KMS-11 (cell line): Measurements from ENCODE around the gene RBM4B.

Experiments used
- H2AFZ ChIP-seq: fragments of 200-600 bp; sonication (generic); 2 replicates; pipeline ENCODE4 v1.6.1; 2016; ENCODE audit warnings: antibody characterized with exemption, mixed run types, low read depth
- H3K27ac ChIP-seq: fragments of 200-600 bp; sonication (generic); 2 replicates; pipeline ENCODE4 v1.6.1; 2016; ENCODE audit warnings: mild to moderate bottlenecking, mixed run types
- H3K27me3 ChIP-seq: fragments of 200-600 bp; sonication (generic); 2 replicates; pipeline ENCODE4 v1.6.1; 2017; ENCODE audit warnings: mild to moderate bottlenecking, low read depth, mixed run types, moderate library complexity; ENCODE audit not compliant: insufficient read depth
- H3K36me3 ChIP-seq: fragments of 200-600 bp; sonication (generic); 2 replicates; pipeline ENCODE4 v1.6.1; 2017; ENCODE audit warnings: mild to moderate bottlenecking, mixed run types; ENCODE audit not compliant: insufficient read depth
- H3K4me1 ChIP-seq: fragments of 200-600 bp; sonication (generic); 2 replicates; pipeline ENCODE4 v1.6.1; 2016; ENCODE audit warnings: mild to moderate bottlenecking, low read depth, mixed run types; ENCODE audit not compliant: poor library complexity, severe bottlenecking
- H3K4me2 ChIP-seq: fragments of 200-600 bp; sonication (generic); 2 replicates; pipeline ENCODE4 v1.7.0; 2016; ENCODE audit warnings: mild to moderate bottlenecking, mixed run types
- H3K4me3 ChIP-seq: fragments of 200-600 bp; sonication (generic); IDR thresholded peaks from 2 replicates; pipeline ENCODE4 v1.6.1; 2017; ENCODE audit warnings: low read depth, low read length, mixed read lengths; ENCODE audit not compliant: insufficient read depth
- H3K79me2 ChIP-seq: fragments of 200-600 bp; sonication (generic); 2 replicates; pipeline ENCODE4 v1.6.1; 2016; ENCODE audit warnings: low read depth, mixed run types; ENCODE audit not compliant: insufficient read depth
- H3K9ac ChIP-seq: fragments of 200-600 bp; sonication (generic); 2 replicates; pipeline ENCODE4 v1.6.1; 2016; ENCODE audit warnings: mild to moderate bottlenecking, mixed run types
- H4K20me1 ChIP-seq: fragments of 200-600 bp; sonication (generic); 2 replicates; pipeline ENCODE4 v1.6.1; 2016; ENCODE audit warnings: mild to moderate bottlenecking, mixed run types; ENCODE audit not compliant: insufficient read depth
- TF ChIP-seq, protein P1 (sequence below): fragments of 200-600 bp; sonication (generic); conservative IDR thresholded peaks from 2 replicates; pipeline ENCODE4 v1.6.1; 2017; ENCODE audit warnings: low read depth, mild to moderate bottlenecking, antibody characterized with exemption, low read length, moderate library complexity, mixed read lengths

Gene RBM4B

GRCh38 chr11:66686801-66687750 lies 9.4 kb upstream of the RBM4B start:
- Histone ChIP-seq H3K79me2 (no peaks in the 10 kb centered on the region), H3K27ac (no peak overlapping the region), H3K27me3 (no peaks in the 10 kb centered on the region), H4K20me1 (no peaks in the 10 kb centered on the region), H3K4me1 (no peaks in the 10 kb centered on the region), H2AFZ (no peak overlapping the region), H3K4me2 (no peak overlapping the region), H3K9ac (no peak overlapping the region), H3K36me3 (no peaks in the 10 kb centered on the region), H3K4me3 (no peak overlapping the region)
- TF ChIP-seq, protein P1, sequence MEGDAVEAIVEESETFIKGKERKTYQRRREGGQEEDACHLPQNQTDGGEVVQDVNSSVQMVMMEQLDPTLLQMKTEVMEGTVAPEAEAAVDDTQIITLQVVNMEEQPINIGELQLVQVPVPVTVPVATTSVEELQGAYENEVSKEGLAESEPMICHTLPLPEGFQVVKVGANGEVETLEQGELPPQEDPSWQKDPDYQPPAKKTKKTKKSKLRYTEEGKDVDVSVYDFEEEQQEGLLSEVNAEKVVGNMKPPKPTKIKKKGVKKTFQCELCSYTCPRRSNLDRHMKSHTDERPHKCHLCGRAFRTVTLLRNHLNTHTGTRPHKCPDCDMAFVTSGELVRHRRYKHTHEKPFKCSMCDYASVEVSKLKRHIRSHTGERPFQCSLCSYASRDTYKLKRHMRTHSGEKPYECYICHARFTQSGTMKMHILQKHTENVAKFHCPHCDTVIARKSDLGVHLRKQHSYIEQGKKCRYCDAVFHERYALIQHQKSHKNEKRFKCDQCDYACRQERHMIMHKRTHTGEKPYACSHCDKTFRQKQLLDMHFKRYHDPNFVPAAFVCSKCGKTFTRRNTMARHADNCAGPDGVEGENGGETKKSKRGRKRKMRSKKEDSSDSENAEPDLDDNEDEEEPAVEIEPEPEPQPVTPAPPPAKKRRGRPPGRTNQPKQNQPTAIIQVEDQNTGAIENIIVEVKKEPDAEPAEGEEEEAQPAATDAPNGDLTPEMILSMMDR: no peak

DNA sequence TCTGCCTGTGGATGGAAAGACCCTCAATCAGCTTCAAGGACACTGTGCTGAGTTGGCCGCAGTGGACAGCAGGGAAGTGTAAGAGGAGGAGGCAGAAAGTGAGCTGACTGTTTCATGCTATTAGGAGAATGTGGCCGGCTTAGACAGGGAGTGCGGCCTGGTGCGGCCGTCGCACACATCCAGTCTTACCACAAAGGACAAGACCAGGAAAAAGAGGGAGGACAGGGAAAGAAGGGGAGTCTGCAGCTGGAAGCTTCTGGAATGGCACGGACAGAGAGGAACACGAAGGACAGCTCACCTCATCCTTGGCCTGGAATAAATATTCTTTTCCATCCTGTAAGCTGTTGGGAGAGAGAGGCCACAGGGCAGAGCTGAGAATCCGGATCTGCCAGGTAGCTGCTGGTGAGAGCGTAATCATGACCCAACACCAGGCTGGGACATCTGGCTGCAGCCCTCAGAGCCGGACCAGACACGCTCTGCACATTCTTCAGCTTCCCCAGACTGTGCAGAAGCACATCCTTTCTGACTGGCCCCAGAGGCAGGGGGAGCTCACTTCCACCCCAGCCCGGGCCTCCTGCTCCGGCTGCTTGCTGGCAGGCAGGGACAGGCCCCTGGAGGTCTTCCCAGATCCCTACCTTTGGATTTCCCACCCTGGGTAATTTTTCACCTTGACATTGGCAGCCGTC lies 8.6 kb upstream of the RBM4B start:
- Histone ChIP-seq H3K27ac (no peak overlapping the region), H3K4me2 (no peak overlapping the region), H3K79me2 (no peaks in the 10 kb centered on the region), H3K36me3 (no peaks in the 10 kb centered on the region), H3K4me3 (no peak overlapping the region), H4K20me1 (no peaks in the 10 kb centered on the region), H2AFZ (no peak overlapping the region), H3K27me3 (no peaks in the 10 kb centered on the region), H3K9ac (no peak overlapping the region), H3K4me1 (no peaks in the 10 kb centered on the region)
- TF ChIP-seq, protein P1: no peak

GRCh38 chr11:66685276-66686099 lies 7.8 kb upstream of the RBM4B start:
- TF ChIP-seq, protein P1: no peak
- H3K36me3 ChIP-seq: no peaks in the 10 kb centered on the region
- no peaks in the 10 kb centered on the region for H3K27me3 ChIP-seq
- H3K27ac ChIP-seq: no peak overlapping the region
- no peaks in the 10 kb centered on the region for H3K79me2 ChIP-seq
- no peak overlapping the region for H3K9ac ChIP-seq
- H3K4me2 ChIP-seq: no peak overlapping the region
- no peak overlapping the region for H3K4me3 ChIP-seq
- no peaks in the 10 kb centered on the region for H3K4me1 ChIP-seq
- H4K20me1 ChIP-seq: no peaks in the 10 kb centered on the region
- H2AFZ ChIP-seq: no peak overlapping the region

DNA sequence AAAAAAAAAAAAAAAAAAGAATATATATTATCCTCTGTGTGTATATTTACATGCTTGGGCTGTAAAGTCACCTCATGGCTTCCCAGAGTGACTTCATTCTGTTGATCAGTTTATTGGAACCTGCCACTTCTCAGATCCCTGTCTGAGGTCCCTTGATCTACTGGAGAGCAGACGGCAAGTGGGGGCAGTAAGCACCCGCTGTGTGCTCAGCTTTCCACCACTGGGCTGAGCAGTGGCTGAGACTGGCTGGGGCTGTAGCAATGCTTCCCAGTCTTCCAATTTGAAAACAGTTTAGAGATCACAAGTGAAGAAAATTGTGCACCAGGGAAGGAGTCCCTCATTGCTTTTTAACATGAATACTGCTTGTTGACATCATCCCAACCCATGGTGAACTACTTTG lies 6.9 kb upstream of the RBM4B start:
- no peaks in the 10 kb centered on the region for H3K27me3 ChIP-seq
- H3K79me2 ChIP-seq: no peaks in the 10 kb centered on the region
- no peak overlapping the region for H3K9ac ChIP-seq
- no peak overlapping the region for H3K4me2 ChIP-seq
- H3K4me3 ChIP-seq: no peak overlapping the region
- H4K20me1 ChIP-seq: no peaks in the 10 kb centered on the region
- no peaks in the 10 kb centered on the region for H3K36me3 ChIP-seq
- TF ChIP-seq, protein P1: no peak
- no peaks in the 10 kb centered on the region for H3K4me1 ChIP-seq
- no peak overlapping the region for H2AFZ ChIP-seq
- H3K27ac ChIP-seq: no peak overlapping the region
